LNCAP (cell line): Measurements from ENCODE around the gene KCNG2.

Source experiments
- TF ChIP-seq, protein P1 (sequence below): fragments of 450-650 bp; IDR thresholded peaks from 2 replicates; pipeline ENCODE4 v1.5.1; 2017; ENCODE audit warnings: mild to moderate bottlenecking

Gene KCNG2

DNA sequence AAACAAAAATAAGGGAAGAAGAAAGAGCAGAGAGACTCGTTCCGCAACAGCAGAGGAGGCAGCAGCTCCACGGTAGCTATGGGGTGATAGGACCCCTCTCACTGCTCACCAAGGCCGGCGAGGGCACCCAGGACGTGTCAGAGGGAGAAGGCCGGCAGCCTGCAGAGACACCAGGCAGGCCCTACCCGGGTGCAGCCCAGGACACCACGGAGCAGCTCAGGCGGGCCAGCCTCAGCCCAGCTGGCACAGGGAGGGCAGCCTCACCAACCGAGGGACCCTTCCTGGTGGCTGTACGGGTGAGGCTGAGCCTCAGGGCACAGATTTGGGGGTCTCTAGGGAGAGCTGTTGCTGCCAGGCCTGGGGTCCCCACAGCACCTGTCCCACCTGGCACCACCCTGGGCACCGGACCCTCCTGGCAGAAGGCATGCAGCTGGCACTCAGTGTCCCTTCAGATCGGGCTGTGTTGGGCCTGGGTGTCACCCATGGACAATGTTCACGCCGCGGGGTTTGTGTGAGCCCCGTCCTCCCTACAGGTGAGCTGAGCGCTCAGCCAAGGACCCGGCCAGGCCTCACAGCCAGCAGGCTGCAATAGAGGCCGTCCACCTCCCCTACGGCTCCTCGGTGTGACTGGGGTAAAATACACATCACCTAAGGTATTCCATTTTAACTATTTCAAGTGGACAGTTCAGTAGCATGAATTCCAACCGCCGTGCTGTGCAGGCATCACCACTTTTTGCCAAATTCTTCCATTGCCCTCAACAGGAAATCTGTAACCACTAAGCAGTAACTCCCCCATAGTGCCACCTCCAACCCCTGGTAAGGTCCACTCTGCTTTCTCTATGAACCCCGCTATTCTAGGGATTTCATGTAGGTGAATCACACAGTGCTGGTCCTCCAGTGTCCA is 21.6 kb downstream of the KCNG2 start:
- TF ChIP-seq, protein P1, sequence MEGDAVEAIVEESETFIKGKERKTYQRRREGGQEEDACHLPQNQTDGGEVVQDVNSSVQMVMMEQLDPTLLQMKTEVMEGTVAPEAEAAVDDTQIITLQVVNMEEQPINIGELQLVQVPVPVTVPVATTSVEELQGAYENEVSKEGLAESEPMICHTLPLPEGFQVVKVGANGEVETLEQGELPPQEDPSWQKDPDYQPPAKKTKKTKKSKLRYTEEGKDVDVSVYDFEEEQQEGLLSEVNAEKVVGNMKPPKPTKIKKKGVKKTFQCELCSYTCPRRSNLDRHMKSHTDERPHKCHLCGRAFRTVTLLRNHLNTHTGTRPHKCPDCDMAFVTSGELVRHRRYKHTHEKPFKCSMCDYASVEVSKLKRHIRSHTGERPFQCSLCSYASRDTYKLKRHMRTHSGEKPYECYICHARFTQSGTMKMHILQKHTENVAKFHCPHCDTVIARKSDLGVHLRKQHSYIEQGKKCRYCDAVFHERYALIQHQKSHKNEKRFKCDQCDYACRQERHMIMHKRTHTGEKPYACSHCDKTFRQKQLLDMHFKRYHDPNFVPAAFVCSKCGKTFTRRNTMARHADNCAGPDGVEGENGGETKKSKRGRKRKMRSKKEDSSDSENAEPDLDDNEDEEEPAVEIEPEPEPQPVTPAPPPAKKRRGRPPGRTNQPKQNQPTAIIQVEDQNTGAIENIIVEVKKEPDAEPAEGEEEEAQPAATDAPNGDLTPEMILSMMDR = no peak

DNA sequence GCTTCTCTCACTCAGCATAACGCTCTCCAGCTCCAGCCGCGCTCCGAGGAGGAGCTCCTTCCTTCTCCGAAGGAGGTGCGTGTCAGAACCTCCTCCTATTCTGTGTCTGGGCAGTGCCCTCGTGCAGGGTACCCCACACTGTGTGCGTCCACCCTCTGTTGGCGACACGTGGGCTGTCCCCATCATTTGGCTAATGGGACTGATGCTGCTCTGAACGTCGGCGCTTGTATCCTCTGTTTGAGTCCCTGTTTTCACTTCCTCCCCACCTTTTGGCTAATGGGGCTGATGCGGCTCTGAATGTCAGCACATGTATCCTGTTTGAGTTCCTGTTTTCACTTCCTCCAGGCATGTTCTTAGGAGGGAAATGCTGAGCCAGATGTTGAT is 22.2 kb downstream of the KCNG2 start:
- TF ChIP-seq, protein P1 = no peak

DNA sequence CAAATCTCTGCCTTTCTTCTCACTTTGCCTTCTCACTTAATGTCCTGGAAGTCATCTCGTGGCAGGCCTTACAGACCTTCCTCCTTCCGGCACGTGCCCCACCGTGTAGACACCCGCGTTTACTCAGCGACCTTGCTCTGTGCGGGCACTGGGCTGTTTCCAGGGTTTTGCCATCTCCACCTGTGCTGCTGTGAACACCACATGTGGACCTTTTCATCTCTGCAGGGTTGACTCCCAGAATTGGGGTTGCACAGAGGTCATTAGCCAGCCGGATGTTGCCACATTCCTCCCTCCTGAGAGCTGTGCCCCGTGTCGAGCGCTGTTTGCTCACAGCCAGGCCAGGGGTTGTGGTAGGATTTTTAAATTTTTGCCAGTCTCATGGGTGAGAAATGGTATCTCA is 25.4 kb downstream of the KCNG2 start:
- TF ChIP-seq, protein P1 = no peak

- TF ChIP-seq, protein P1 = no peak
Measured at GRCh38 chr18:79825913-79826312, 28.2 kb downstream of the KCNG2 start.

DNA sequence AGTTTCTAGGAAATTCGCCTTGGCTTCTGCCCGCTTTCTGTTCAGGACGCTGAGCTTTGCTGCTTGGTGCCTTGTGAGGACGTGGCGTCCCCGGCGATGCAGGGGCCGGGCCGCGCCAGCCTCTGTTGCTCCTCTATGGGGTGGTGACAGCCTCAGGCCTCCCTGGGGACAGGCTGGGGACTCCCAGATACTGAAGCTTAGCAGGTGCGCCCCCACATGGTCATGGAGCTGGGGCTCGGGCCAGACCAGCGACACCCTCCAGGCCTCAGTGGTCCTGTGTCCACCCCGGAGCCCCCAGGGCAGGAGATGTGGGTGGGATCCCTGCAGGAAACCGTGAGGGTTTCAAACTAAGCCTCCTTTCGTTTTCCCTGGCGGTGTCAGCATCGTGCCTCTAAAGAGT is 29.2 kb downstream of the KCNG2 start:
- TF ChIP-seq, protein P1 = no peak

DNA sequence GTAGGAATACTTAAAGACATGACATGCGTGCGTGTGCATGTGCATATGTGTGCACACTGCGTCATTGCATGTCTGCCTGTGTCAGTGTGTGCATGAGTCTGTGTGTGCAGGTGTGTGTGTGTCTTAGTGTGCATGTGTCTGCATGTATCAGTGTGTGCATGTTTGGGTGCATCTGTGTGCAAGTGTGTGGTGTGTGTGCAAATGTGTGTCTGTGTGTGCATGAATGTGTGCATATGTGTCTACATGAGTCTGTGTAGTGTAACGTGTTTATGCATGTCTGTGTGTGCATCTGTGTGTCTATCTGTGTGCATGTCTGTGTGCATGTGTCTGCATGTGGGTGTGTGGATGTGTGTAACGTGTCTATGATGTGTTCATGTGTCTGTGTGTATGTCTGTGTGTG is 30.5 kb downstream of the KCNG2 start:
- TF ChIP-seq, protein P1 = no peak

GRCh38 chr18:79829136-79829854 is 31.6 kb downstream of the KCNG2 start:
- TF ChIP-seq, protein P1 = no peak
